ENCODE results near the gene DUSP1. TPM values are rescaled to one million over a fixed set of nuclear protein-coding genes. Genes with fewer than 3 reads are reported as not detected.

DUSP1 gene
- total and polyA plus RNA-seq, 10 of the 15 experiments (the other 5 are each of a cell fraction or from before 2014, with no cell fraction given), result 1.4 to 6.2 (median 3.9) TPM

DNA sequence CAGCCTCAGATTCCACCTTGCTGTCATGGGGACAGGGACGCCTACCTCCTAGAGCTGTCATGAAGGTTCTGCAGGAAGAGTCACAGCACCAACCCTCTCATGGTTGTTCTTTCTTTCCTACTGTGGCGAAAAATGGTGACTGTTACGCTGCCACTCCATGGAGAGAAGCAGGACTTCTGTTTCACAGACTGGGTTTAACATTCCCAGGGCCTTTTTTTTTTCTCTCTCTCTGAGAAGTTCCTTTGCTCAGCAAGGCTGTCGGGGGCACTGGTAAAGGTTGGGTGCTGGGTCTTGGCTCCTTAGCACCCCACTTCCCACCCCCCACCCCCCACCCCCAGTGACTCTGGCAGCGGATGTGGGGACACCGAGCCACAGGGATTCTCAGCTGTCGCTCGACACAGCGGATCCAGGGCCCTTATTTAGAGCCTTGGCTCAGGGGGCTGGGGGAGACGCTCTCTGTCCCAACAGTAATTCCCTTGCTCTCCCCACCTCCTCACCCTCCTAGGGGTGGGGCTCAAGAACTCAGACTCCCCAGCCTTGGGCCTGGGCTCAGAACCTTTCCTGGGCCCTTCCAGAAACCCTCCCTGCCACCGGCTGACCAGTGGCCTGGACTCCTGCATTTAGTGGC, 34.4 kb downstream of the DUSP1 start:
- 52% methylated on average over 6 of the region's 11 CpGs for WGBS (ENCODE audit: insufficient coverage, insufficient replicate concordance, low lambda C conversion rate, missing lambda C conversion rate)
- ChIA-PET POLR2A (no interaction called here), RAD21 (ENCODE audit: unreplicated experiment) (no interaction called here), CTCF (no interaction called here), SMC1A (ENCODE audit: uncharacterized antibody, unreplicated experiment) (no interaction called here)
- no peak overlapping the region for H3K4me2 ChIP-seq (ENCODE audit: control insufficient read depth, insufficient read depth)
- DNase-seq (ENCODE audit: low read depth, low spot score), result no peak
- BruUV-seq (replicated peaks), result no TSS peak
- no peak overlapping the region for H3K4me3 ChIP-seq
- H3K4me1 ChIP-seq (ENCODE audit: control insufficient read depth, insufficient read depth, low read length), result no peaks in the 10 kb centered on the region
- H3K27ac ChIP-seq (ENCODE audit: control insufficient read depth, insufficient read depth), result no peak overlapping the region
- no peaks in the 10 kb centered on the region for H3K79me2 ChIP-seq (ENCODE audit: control insufficient read depth, insufficient read depth, low read length)
- intact Hi-C loops (cut with micrococcal nuclease; ENCODE audit: unreplicated experiment) (no loop called here), in situ Hi-C loops (cut with MboI) (no loop called here)
- no peak overlapping the region for H3K9ac ChIP-seq (ENCODE audit: control insufficient read depth, insufficient read depth, low read length)
- TF ChIP-seq, protein P1, sequence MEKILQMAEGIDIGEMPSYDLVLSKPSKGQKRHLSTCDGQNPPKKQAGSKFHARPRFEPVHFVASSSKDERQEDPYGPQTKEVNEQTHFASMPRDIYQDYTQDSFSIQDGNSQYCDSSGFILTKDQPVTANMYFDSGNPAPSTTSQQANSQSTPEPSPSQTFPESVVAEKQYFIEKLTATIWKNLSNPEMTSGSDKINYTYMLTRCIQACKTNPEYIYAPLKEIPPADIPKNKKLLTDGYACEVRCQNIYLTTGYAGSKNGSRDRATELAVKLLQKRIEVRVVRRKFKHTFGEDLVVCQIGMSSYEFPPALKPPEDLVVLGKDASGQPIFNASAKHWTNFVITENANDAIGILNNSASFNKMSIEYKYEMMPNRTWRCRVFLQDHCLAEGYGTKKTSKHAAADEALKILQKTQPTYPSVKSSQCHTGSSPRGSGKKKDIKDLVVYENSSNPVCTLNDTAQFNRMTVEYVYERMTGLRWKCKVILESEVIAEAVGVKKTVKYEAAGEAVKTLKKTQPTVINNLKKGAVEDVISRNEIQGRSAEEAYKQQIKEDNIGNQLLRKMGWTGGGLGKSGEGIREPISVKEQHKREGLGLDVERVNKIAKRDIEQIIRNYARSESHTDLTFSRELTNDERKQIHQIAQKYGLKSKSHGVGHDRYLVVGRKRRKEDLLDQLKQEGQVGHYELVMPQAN (conservative IDR thresholded peaks at IDR 0.05), result no peak
- peaks cover 0 to 2% of the 10 kb centered on the region in 2 experiments; a peak in 2 of 4 replicates for H3K27me3 ChIP-seq (replicated peaks in 1 of 2; ENCODE audit: control insufficient read depth in 2 of 2, insufficient read depth in 2 of 2, low read length in 1 of 2)
- no peak overlapping the region for H2AFZ ChIP-seq (ENCODE audit: control insufficient read depth, low read depth, low read length)
- ATAC-seq, result no peak
- no peaks in the 10 kb centered on the region for H3K36me3 ChIP-seq (ENCODE audit: control insufficient read depth in 2 of 2, insufficient read depth in 2 of 2, low read length in 1 of 2)
- no peaks in the 10 kb centered on the region for H3K9me3 ChIP-seq (replicated peaks; ENCODE audit: control insufficient read depth, insufficient read depth, low read length)
- no peaks in the 10 kb centered on the region for H4K20me1 ChIP-seq (ENCODE audit: control insufficient read depth, insufficient read depth)
- no peak for FAIRE-seq

DNA sequence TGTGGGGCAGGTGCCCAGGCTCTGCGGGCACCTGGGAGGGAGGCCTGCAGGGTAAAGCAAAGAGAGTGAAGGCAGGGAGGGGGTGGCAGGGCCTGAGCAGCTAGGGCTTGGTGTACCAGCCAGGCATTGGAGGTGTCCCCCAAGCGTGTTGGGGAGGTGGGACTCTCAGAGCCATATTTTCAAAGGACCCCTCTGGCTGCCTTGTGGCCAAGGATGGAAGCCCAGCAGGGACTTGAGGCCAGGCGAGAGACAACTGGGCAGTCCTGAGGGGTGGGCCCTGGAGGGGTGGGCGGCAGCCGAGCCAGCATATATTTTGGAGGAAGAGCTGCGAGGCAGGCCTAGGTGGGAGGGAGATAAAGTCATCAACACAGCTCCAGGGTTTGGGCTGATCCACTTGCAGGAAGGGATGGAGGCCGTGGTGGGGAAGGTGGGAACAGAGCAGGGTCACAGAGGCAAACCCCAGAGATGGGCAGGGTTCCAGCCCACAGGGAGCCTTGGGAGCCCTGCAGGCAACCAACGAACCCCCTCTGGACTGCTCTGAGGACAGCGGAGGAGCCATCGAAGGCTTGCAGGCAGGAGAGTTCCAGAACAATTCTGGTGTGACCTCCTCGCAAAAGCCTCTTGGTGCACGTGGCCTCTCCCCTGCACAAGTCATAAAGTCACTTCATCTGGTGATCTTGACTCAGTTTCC, 35.7 kb downstream of the DUSP1 start:
- no peak for FAIRE-seq
- SMC1A ChIA-PET (ENCODE audit: uncharacterized antibody, unreplicated experiment), result no interaction called here
- TF ChIP-seq NRF1 (conservative IDR thresholded peaks at IDR 0.05; ENCODE audit: low read depth, low read length), result no peak
- no peak for TF ChIP-seq SREBF2 (IDR thresholded peaks at IDR 0.05; ENCODE audit: low read length)
- TF ChIP-seq FOXK2 (IDR thresholded peaks at IDR 0.05), result no peak
- TF ChIP-seq, protein P2, sequence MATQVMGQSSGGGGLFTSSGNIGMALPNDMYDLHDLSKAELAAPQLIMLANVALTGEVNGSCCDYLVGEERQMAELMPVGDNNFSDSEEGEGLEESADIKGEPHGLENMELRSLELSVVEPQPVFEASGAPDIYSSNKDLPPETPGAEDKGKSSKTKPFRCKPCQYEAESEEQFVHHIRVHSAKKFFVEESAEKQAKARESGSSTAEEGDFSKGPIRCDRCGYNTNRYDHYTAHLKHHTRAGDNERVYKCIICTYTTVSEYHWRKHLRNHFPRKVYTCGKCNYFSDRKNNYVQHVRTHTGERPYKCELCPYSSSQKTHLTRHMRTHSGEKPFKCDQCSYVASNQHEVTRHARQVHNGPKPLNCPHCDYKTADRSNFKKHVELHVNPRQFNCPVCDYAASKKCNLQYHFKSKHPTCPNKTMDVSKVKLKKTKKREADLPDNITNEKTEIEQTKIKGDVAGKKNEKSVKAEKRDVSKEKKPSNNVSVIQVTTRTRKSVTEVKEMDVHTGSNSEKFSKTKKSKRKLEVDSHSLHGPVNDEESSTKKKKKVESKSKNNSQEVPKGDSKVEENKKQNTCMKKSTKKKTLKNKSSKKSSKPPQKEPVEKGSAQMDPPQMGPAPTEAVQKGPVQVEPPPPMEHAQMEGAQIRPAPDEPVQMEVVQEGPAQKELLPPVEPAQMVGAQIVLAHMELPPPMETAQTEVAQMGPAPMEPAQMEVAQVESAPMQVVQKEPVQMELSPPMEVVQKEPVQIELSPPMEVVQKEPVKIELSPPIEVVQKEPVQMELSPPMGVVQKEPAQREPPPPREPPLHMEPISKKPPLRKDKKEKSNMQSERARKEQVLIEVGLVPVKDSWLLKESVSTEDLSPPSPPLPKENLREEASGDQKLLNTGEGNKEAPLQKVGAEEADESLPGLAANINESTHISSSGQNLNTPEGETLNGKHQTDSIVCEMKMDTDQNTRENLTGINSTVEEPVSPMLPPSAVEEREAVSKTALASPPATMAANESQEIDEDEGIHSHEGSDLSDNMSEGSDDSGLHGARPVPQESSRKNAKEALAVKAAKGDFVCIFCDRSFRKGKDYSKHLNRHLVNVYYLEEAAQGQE (IDR thresholded peaks at IDR 0.05; ENCODE audit: low read depth, low read length), result no peak
- no peak for TF ChIP-seq NFXL1 (IDR thresholded peaks at IDR 0.05; ENCODE audit: borderline replicate concordance)
- TF ChIP-seq NFYA (IDR thresholded peaks at IDR 0.05; ENCODE audit: borderline replicate concordance, low read depth, low read length), result no peak
- TF ChIP-seq, protein P3, sequence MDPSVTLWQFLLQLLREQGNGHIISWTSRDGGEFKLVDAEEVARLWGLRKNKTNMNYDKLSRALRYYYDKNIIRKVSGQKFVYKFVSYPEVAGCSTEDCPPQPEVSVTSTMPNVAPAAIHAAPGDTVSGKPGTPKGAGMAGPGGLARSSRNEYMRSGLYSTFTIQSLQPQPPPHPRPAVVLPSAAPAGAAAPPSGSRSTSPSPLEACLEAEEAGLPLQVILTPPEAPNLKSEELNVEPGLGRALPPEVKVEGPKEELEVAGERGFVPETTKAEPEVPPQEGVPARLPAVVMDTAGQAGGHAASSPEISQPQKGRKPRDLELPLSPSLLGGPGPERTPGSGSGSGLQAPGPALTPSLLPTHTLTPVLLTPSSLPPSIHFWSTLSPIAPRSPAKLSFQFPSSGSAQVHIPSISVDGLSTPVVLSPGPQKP (IDR thresholded peaks at IDR 0.05; ENCODE audit: low read depth, low read length), result no peak
- TF ChIP-seq HCFC1 (IDR thresholded peaks at IDR 0.05; ENCODE audit: low read length), result no peak
- no peak for TF ChIP-seq FOS (IDR thresholded peaks at IDR 0.05; ENCODE audit: borderline replicate concordance, extremely low read depth, insufficient read length)

More for the DNA sequence above, 35.7 kb downstream of the DUSP1 start:
- Histone ChIP-seq H3K79me2 (ENCODE audit: control insufficient read depth, insufficient read depth, low read length) (no peaks in the 10 kb centered on the region), H3K27me3 (replicated peaks in 1 of 2; ENCODE audit: control insufficient read depth in 2 of 2, insufficient read depth in 2 of 2, low read length in 1 of 2) (peaks cover 0 to 2% of the 10 kb centered on the region in 2 experiments; a peak in 2 of 4 replicates), H2AFZ (ENCODE audit: control insufficient read depth, low read depth, low read length) (no peak overlapping the region), H3K36me3 (ENCODE audit: control insufficient read depth in 2 of 2, insufficient read depth in 2 of 2, low read length in 1 of 2) (no peaks in the 10 kb centered on the region), H3K27ac (ENCODE audit: control insufficient read depth, insufficient read depth) (no peak overlapping the region), H3K4me3 (no peak overlapping the region), H3K4me2 (ENCODE audit: control insufficient read depth, insufficient read depth) (no peak overlapping the region), H3K4me1 (ENCODE audit: control insufficient read depth, insufficient read depth, low read length) (no peaks in the 10 kb centered on the region), H3K9me3 (replicated peaks; ENCODE audit: control insufficient read depth, insufficient read depth, low read length) (no peaks in the 10 kb centered on the region), H3K9ac (ENCODE audit: control insufficient read depth, insufficient read depth, low read length) (no peak overlapping the region), H4K20me1 (ENCODE audit: control insufficient read depth, insufficient read depth) (no peaks in the 10 kb centered on the region)
- DNase-seq (ENCODE audit: low read depth, low spot score) (no peak), ATAC-seq (no peak)
- intact Hi-C loops (cut with micrococcal nuclease; ENCODE audit: unreplicated experiment) (no loop called here), in situ Hi-C loops (cut with MboI) (no loop called here)
- WGBS (ENCODE audit: insufficient coverage, insufficient replicate concordance, low lambda C conversion rate, missing lambda C conversion rate), result 59% methylated on average over 12 of the region's 12 CpGs
- ChIA-PET POLR2A (no interaction called here), CTCF (no interaction called here), RAD21 (ENCODE audit: unreplicated experiment) (no interaction called here)
- BruUV-seq (replicated peaks), result no TSS peak

Data from GM12878 (cell line).